IPS DF 4.7 (cell line): ENCODE data around the gene N4BP3.

Experiments used
- DNase-seq: peaks from one replicate; pipeline ENCODE4 v3.0.0-alpha.2; 2013; ENCODE audit warnings: low spot score; ENCODE audit errors: extremely low read depth

The N4BP3 gene

DNA sequence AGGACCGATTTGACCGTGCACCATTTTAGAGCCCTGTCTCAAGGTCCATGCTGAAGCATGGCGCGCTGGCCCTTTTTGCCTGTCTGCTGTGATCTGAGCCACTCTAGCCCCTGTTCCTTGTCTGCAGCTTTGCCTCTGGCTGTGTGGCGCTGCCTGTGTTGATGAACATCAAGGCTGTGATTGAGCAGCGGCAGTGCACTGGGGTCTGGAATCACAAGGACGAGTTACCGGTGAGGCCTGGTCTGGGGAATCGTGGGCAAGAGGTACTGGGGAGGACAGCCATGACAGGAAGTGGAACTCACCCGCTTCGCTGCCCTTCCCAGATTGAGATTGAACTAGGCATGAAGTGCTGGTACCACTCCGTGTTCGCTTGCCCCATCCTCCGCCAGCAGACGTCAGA is 34.1 kb downstream of the N4BP3 start:
- no peak for DNase-seq

- no peak for DNase-seq
These were observed 36.0 kb downstream of the N4BP3 start for GRCh38 chr5:178149199-178149932.

- no peak for DNase-seq
These were observed 37.8 kb downstream of the N4BP3 start for GRCh38 chr5:178150977-178151734.

DNA sequence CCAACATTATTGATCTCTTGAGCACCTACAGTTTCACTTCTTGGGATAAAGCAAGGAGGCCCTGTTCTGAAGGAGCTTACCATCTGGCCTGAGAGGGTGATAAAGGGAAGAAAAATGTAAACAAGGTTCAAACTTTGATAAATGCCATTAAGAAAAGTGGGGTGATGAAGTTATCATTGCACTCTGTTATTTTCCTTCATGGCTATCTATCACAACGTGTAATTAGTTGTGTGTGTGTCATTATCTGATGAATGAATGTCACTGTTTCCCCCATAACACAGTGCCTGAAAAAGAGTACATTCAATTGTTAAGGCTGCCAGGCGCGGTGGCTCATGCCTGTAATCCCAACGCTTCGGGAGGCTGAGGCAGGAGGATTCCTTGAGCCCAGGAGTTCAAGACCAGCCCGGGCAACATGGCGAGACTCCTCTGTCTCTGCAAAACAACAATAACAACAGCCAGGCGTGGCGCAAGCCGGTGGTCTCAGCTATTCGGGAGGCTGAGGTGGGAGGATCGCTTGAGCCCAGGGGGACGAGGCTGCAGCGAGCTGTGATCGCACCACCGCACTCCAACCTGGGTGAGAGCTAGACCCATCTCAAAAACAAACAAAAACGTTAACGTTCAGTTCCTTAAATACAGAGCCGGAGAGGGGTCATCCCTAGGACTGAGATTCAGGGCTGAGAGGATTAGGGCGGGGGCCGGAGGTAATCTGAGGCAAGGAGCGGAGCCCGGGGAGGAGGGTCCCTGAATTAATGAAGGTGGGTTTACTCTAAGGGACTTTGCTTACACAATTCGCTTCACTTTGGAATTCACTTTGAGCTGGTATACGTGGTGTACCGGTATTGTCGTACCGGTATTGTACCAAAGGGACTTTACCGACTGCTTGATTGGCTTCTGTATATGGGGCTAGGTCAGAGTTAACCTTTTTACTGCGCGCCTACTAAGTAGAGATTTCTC is 39.4 kb downstream of the N4BP3 start:
- no peak for DNase-seq

DNA sequence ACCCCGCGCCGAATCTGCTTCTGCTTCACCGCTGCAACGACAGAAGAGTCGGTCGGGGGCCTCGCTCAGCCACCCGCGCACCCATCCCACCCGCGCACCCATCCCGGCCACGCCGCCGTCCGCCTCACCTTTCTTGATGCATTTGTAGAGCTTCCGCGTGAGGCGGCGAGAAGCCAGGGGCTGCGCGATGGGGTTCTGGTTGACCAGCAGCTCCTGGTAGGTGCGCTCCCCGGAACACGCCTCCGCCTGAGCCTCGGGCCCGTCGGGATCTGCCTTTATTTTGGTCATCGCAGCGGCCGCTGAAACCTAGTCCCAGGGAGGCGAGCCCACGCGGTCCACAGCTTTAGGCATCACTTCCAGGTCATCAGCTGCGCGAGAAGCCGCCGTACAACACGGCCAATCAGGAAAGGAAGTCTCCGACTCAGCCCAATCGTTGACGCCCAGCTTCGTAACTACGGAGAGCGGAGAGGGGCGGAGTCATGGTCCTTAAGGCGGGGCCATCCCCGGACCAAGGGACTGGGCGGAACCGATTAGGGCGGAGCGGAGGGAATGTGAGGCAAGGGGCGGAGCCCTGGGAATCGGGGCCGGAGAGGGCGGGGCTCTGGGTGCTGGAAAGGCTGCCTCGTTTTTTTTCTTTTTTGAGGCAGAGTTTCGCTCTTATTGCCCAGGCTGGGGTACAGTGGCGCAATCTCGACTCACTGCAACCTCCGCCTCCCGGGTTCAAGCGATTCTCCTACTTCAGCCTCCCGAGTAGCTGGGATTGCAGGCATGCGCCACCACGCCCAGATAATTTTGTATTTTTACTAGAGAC is 40.4 kb downstream of the N4BP3 start, which contains the start of gene NHP2:
NHP2 (minus strand) TSS at position 356 of the 811 bp plus-strand sequence; CDS start at position 288, 68 bp downstream.
- DNase-seq = peak; percentile 91

GRCh38 chr5:178155065-178155464 is 41.7 kb downstream of the N4BP3 start:
- DNase-seq = no peak

DNA sequence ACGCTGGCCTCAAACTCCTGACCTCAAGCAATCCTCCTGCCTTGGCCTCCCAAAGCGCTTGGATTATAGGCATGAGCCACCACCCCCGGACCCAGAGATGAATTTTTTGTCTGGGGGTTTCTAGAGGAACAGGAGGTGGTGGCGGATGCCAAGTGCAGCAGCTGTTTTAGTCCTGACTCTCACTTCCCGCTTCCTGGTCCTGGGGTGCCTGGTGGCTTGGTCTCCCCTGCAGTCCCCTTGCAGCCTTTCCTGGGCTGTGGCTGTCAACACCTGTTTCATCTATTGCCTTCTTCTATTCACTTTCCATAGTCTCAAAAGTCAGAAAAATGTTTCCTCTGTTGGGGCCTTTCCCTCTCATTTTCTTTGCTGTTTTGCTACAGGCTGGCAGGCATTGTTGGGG is 46.8 kb downstream of the N4BP3 start:
- no peak for DNase-seq

DNA sequence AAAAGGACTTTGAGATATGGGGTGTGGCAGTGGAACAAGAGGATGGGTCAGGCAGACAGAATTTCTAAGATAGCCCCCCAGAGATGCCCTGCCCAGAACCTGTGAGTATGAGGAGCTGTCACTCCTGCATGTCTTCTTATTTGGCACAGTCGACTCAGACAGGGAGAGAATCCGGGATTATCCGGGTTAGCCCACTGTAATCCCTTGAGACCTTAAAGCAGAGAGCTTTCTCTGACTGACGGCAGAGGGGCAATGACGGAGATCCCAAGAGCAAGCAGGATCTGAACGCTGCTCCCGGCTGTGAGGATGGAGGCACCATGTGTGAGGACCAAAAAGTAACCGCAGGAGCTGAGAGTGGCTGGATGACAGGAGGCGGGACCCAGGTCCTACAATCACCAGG is 49.1 kb downstream of the N4BP3 start:
- no peak for DNase-seq

- no peak for DNase-seq
These were observed 50.7 kb downstream of the N4BP3 start for GRCh38 chr5:178163772-178164735.

DNA sequence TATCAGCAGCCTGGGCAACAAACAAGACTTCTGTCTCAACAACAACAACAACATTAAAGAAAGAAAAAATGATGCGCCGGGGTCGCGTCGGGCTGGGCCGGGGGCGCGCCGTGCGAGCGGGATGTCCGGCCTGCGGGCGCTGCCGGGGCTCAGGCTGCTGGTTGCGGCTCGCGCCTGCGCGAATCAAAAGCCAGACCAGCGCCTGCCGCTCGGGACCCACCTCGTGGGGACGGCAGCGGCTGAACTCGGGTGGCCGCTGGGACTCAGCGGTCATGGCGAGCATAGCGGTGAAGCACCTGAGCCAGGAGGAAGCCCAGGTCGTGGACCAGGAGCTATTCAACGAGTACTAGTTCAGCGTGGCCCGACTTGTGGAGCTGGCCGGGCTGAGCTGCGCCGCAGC is 52.2 kb downstream of the N4BP3 start:
- no peak for DNase-seq

DNA sequence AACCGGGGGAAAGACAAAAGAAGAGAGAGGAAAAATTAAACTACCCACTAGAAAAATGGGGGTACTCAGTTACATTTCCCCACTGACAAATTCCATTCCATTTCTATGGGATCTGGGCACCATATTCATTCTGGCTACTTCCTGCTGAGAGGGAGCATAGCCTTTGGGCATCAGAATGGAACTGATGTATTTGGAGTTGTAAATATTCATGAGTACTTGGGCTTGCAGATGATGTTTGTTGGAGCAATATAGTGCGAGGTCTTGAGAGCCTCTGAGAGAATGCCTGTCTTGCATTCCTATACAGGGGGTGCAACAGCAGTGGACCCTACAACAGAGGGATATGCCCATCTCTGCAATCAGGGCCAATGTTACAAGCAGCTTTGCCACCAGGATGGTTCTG is 57.1 kb downstream of the N4BP3 start:
- no peak for DNase-seq

DNA sequence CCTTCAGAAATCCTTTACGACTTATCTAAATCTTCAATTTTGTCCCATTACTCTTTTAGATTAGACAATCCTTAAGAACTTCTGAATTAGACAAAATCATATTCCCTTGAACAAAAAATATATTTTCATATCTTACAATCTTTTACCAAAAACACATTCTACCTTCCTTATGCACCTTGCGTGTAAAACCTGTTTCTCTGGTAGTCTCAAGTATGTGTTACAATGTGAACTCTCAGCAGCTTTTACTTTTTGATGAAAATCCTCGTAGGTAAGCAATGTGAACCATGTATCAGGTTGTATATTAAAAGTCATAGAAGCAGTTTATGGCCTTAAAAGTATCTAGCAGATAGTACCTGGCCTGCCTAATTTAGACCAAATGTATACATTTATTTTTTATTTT is 61.1 kb downstream of the N4BP3 start:
- DNase-seq = no peak
